Measurements from ENCODE around the gene CHAMP1.
A peak's percentile ranks its signal among the peaks of the same experiment; 100 is the strongest.

CHAMP1 gene

GRCh38 chr13:114314074-114314912 is at the start of gene CHAMP1:
Gene CHAMP1, plus strand, starts transcription at chr13:114314503. Its CDS starts 9,340 bp downstream, at chr13:114323843.
- peak; percentile 96 for DNase-seq

- DNase-seq, result peak; percentile 83
These were observed 49.3 kb upstream of the CHAMP1 start for GRCh38 chr13:114264886-114265611.

GRCh38 chr13:114266241-114266640 is 48.1 kb upstream of the CHAMP1 start:
- DNase-seq, result no peak

- no peak for DNase-seq
These were observed 45.7 kb upstream of the CHAMP1 start for GRCh38 chr13:114268344-114269280.

- DNase-seq, result no peak
These were observed 45.0 kb upstream of the CHAMP1 start for GRCh38 chr13:114269281-114269770.

GRCh38 chr13:114272977-114273376 is 41.3 kb upstream of the CHAMP1 start:
- DNase-seq, result no peak

- no peak for DNase-seq
These were observed 39.0 kb upstream of the CHAMP1 start for GRCh38 chr13:114275304-114275703.

GRCh38 chr13:114279146-114279545 is 35.2 kb upstream of the CHAMP1 start:
- no peak for DNase-seq

- no peak for DNase-seq
These were observed 34.4 kb upstream of the CHAMP1 start for GRCh38 chr13:114279758-114280355.

- peak; percentile 94 for DNase-seq
These were observed 32.8 kb upstream of the CHAMP1 start, which contains the start of gene UPF3A for GRCh38 chr13:114281351-114282040. Gene UPF3A, plus strand, starts transcription at chr13:114281601. Its CDS starts 39 bp downstream, at chr13:114281640.

- DNase-seq, result no peak
These were observed 32.1 kb upstream of the CHAMP1 start for GRCh38 chr13:114282041-114282670.

- DNase-seq, result no peak
These were observed 30.7 kb upstream of the CHAMP1 start for GRCh38 chr13:114283576-114283975.

GRCh38 chr13:114284680-114285079 is 29.6 kb upstream of the CHAMP1 start:
- DNase-seq, result no peak

GRCh38 chr13:114285166-114285808 is 29.0 kb upstream of the CHAMP1 start:
- no peak for DNase-seq

- DNase-seq, result peak; percentile 25
These were observed 27.5 kb upstream of the CHAMP1 start for GRCh38 chr13:114286808-114287207.

GRCh38 chr13:114288157-114288591 is 26.1 kb upstream of the CHAMP1 start:
- no peak for DNase-seq

GRCh38 chr13:114296448-114296847 is 17.9 kb upstream of the CHAMP1 start:
- no peak for DNase-seq

- no peak for DNase-seq
These were observed 17.4 kb upstream of the CHAMP1 start for GRCh38 chr13:114296902-114297301.

- peak; percentile 17 for DNase-seq
These were observed 15.4 kb upstream of the CHAMP1 start for GRCh38 chr13:114298866-114299265.

- no peak for DNase-seq
These were observed 14.5 kb upstream of the CHAMP1 start for GRCh38 chr13:114299604-114300305.

Measured in fibroblast of skin of right quadriceps (primary cell).